Keratinocyte (primary cell): ENCODE data around the gene EIF2S3.

Experiments used
- EZH2 ChIP-seq: IDR thresholded peaks from one replicate; pipeline ENCODE4 v1.6.1; 2012; ENCODE audit warnings: inconsistent platforms, mild to moderate bottlenecking, low read length, moderate library complexity
- TF ChIP-seq, protein P1 (sequence below), 3 experiments: IDR thresholded peaks in 1 of 3; conservative IDR thresholded peaks in 1 of 3; optimal IDR thresholded peaks in 1 of 3; 2 replicates in 2 of 3; 3 replicates in 1 of 3; pipeline versions ENCODE3 to v1.5.1; 2011; ENCODE audit warnings: low read length in 3 of 3, mild to moderate bottlenecking in 3 of 3, moderate library complexity in 2 of 3, control low read depth in 1 of 3, inconsistent platforms in 1 of 3; ENCODE audit not compliant: insufficient read depth in 2 of 3; ENCODE audit errors: extremely low read depth in 1 of 3

GRCh38 chrX:24079411-24079810 is 24.7 kb downstream of the EIF2S3 start:
- TF ChIP-seq, protein P1, sequence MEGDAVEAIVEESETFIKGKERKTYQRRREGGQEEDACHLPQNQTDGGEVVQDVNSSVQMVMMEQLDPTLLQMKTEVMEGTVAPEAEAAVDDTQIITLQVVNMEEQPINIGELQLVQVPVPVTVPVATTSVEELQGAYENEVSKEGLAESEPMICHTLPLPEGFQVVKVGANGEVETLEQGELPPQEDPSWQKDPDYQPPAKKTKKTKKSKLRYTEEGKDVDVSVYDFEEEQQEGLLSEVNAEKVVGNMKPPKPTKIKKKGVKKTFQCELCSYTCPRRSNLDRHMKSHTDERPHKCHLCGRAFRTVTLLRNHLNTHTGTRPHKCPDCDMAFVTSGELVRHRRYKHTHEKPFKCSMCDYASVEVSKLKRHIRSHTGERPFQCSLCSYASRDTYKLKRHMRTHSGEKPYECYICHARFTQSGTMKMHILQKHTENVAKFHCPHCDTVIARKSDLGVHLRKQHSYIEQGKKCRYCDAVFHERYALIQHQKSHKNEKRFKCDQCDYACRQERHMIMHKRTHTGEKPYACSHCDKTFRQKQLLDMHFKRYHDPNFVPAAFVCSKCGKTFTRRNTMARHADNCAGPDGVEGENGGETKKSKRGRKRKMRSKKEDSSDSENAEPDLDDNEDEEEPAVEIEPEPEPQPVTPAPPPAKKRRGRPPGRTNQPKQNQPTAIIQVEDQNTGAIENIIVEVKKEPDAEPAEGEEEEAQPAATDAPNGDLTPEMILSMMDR (optimal IDR thresholded peaks at IDR 0.05 in 1 of 3, IDR thresholded peaks at IDR 0.05 in 1 of 3, conservative IDR thresholded peaks at IDR 0.05 in 1 of 3; ENCODE audit: extremely low read depth in 1 of 3, insufficient read depth in 2 of 3, low read length in 3 of 3) = no peak
- no peak for TF ChIP-seq EZH2
